GM23338 (cell line): ENCODE results near the gene ABCC5. TPM values are rescaled to one million over a fixed set of nuclear protein-coding genes. Genes with fewer than 3 reads are reported as not detected.

Experiments
- ATAC-seq: fragments of 200-7000 bp; cut with Tn5 transposase; 3 replicates; pipeline ENCODE4 v1.9.1; 2020
- DNase-seq: peaks from one replicate; pipeline ENCODE4 v3.0.0-alpha.2; 2015; ENCODE audit warnings: low spot score
- H2AFZ ChIP-seq: fragments of 200-600 bp; sonication (generic); 2 replicates; pipeline ENCODE4 v1.8.0; 2016; ENCODE audit warnings: antibody characterized with exemption, mild to moderate bottlenecking, moderate library complexity
- H3F3A ChIP-seq: fragments of 200-600 bp; sonication (generic); replicated peaks from 2 replicates; pipeline ENCODE4 v1.8.0; 2017; ENCODE audit warnings: antibody characterized with exemption, mixed run types, low read depth
- H3K27ac ChIP-seq: fragments of 200-600 bp; sonication (generic); 2 replicates; pipeline ENCODE4 v1.6.1; 2016; ENCODE audit warnings: low read depth
- H3K27me3 ChIP-seq: fragments of 200-600 bp; sonication (generic); 2 replicates; pipeline ENCODE4 v1.8.0; 2016; ENCODE audit warnings: mild to moderate bottlenecking, mixed run types, moderate library complexity; ENCODE audit not compliant: insufficient read depth
- H3K36me3 ChIP-seq: fragments of 200-600 bp; sonication (generic); 2 replicates; pipeline ENCODE4 v1.8.0; 2016; ENCODE audit warnings: mild to moderate bottlenecking; ENCODE audit not compliant: insufficient read depth
- H3K4me1 ChIP-seq: fragments of 200-600 bp; sonication (generic); 2 replicates; pipeline ENCODE4 v1.8.0; 2016; ENCODE audit warnings: mild to moderate bottlenecking, moderate library complexity; ENCODE audit not compliant: insufficient read depth
- H3K4me2 ChIP-seq: fragments of 200-600 bp; sonication (generic); 2 replicates; pipeline ENCODE4 v1.7.1; 2017; ENCODE audit warnings: mixed run types
- H3K4me3 ChIP-seq: fragments of 200-600 bp; sonication (generic); 2 replicates; pipeline ENCODE4 v1.6.1; 2016; ENCODE audit warnings: mixed run types
- H3K79me2 ChIP-seq: fragments of 200-600 bp; sonication (generic); replicated peaks from 2 replicates; pipeline ENCODE4 v1.8.0; 2017; ENCODE audit warnings: mild to moderate bottlenecking; ENCODE audit not compliant: insufficient read depth
- H3K9me2 ChIP-seq: fragments of 200-600 bp; sonication (generic); 2 replicates; pipeline ENCODE4 v1.8.0; 2017; ENCODE audit not compliant: insufficient read depth
- H4K20me1 ChIP-seq: fragments of 200-600 bp; sonication (generic); replicated peaks from 2 replicates; pipeline ENCODE4 v1.8.0; 2017; ENCODE audit warnings: mild to moderate bottlenecking; ENCODE audit not compliant: insufficient read depth
- H3K27ac Mint-ChIP-seq: 2 replicates; pipeline ENCODE4 v1.8.0; 2020; ENCODE audit warnings: inconsistent platforms, mild to moderate bottlenecking, moderate library complexity, mixed read lengths
- H3K27me3 Mint-ChIP-seq: 3 replicates; pipeline ENCODE4 v1.8.0; 2022; ENCODE audit warnings: low read depth, mild to moderate bottlenecking, moderate library complexity, mixed read lengths, inconsistent platforms; ENCODE audit not compliant: insufficient read depth, poor library complexity
- H3K36me3 Mint-ChIP-seq: 3 replicates; pipeline ENCODE4 v1.8.0; 2021; ENCODE audit warnings: low read depth, mild to moderate bottlenecking, inconsistent platforms, moderate library complexity, mixed read lengths
- H3K4me1 Mint-ChIP-seq: 3 replicates; pipeline ENCODE4 v1.8.0; 2020; ENCODE audit warnings: mild to moderate bottlenecking, inconsistent platforms, mixed read lengths
- H3K4me3 Mint-ChIP-seq: 3 replicates; pipeline ENCODE4 v1.8.0; 2021; ENCODE audit warnings: moderate library complexity, mild to moderate bottlenecking, inconsistent platforms, mixed read lengths
- H3K9me3 Mint-ChIP-seq: 3 replicates; pipeline ENCODE4 v1.8.0; 2020; ENCODE audit warnings: moderate library complexity, mild to moderate bottlenecking, inconsistent platforms, mixed read lengths
- EZH2 ChIP-seq: fragments of 200-600 bp; sonication (generic); IDR thresholded peaks from one replicate; pipeline ENCODE4 v1.8.0; 2017; ENCODE audit warnings: antibody characterized with exemption, mild to moderate bottlenecking, low read depth; ENCODE audit not compliant: unreplicated experiment
- JUNB ChIP-seq: IDR thresholded peaks from one replicate; pipeline ENCODE4 v1.6.1; 2016; ENCODE audit warnings: antibody characterized with exemption; ENCODE audit not compliant: unreplicated experiment
- NANOG ChIP-seq: IDR thresholded peaks from 2 replicates; pipeline ENCODE4 v1.6.1; 2016; ENCODE audit warnings: antibody characterized with exemption, borderline replicate concordance
- POLR2AphosphoS5 ChIP-seq: IDR thresholded peaks from 2 replicates; pipeline ENCODE4 v1.6.1; 2016; ENCODE audit warnings: antibody characterized with exemption, low read depth
- polyA plus RNA-seq: library from polyadenylated mRNA; unstranded; fragments of >200 nt; fragmentation: Nextera tagmentation; extraction: Ambion mirVana; gene quantifications from 2 replicates; pipeline ENCODE4 v1.2.1, GENCODE V29; 2016
- total RNA-seq: library from RNA; depleted of rRNA; stranded (reverse); fragments of >200 nt; shearing (Covaris generic); gene quantifications from 2 replicates; pipeline ENCODE4 v1.2.3, GENCODE V29; 2014
- TF ChIP-seq, protein P1 (sequence below): fragments of 250-450 bp; sonication (Bioruptor Pico); IDR thresholded peaks from 2 replicates; pipeline ENCODE4 v1.5.0; 2020; ENCODE audit warnings: mild to moderate bottlenecking, moderate library complexity
- TF ChIP-seq, protein P2 (sequence below), 2 experiments: fragments of 200-600 bp in 1 of 2; sonication (generic) in 1 of 2; conservative IDR thresholded peaks; 2 replicates each; pipeline versions ENCODE4 v1.5.1 to v1.6.1; 2016 to 2017; ENCODE audit warnings: antibody characterized with exemption in 2 of 2, low read depth in 2 of 2, mild to moderate bottlenecking in 2 of 2, moderate library complexity in 1 of 2
- TF ChIP-seq, protein P3 (sequence below): IDR thresholded peaks from 2 replicates; pipeline ENCODE4 v1.6.1; 2016; ENCODE audit warnings: antibody characterized with exemption

ABCC5 gene
- total and polyA plus RNA-seq, 2 experiments from 2014 or later = 14.0 to 39.9 TPM

DNA sequence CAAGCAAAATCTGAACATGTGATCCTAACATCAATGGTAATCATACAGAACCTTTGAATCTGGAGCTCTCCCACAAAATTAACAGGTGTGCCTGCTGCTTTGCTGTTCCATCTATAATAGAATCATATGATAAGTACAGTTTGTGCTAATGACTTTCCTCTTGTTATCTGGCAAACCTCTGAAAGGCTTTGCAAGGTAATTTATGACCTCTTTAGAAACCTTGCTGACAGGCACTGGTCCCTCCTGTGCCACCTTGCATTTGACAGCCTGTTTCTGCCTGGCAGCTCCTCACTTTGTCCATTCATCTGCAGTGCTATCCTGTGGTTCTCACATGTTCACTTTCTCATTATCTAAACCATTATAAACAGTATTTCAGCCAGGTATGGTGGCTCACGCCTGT is 24.9 kb upstream of the ABCC5 start (continued):
- no peak for TF ChIP-seq POLR2AphosphoS5
- TF ChIP-seq NANOG = no peak
- TF ChIP-seq EZH2 = no peak
- TF ChIP-seq, protein P1, sequence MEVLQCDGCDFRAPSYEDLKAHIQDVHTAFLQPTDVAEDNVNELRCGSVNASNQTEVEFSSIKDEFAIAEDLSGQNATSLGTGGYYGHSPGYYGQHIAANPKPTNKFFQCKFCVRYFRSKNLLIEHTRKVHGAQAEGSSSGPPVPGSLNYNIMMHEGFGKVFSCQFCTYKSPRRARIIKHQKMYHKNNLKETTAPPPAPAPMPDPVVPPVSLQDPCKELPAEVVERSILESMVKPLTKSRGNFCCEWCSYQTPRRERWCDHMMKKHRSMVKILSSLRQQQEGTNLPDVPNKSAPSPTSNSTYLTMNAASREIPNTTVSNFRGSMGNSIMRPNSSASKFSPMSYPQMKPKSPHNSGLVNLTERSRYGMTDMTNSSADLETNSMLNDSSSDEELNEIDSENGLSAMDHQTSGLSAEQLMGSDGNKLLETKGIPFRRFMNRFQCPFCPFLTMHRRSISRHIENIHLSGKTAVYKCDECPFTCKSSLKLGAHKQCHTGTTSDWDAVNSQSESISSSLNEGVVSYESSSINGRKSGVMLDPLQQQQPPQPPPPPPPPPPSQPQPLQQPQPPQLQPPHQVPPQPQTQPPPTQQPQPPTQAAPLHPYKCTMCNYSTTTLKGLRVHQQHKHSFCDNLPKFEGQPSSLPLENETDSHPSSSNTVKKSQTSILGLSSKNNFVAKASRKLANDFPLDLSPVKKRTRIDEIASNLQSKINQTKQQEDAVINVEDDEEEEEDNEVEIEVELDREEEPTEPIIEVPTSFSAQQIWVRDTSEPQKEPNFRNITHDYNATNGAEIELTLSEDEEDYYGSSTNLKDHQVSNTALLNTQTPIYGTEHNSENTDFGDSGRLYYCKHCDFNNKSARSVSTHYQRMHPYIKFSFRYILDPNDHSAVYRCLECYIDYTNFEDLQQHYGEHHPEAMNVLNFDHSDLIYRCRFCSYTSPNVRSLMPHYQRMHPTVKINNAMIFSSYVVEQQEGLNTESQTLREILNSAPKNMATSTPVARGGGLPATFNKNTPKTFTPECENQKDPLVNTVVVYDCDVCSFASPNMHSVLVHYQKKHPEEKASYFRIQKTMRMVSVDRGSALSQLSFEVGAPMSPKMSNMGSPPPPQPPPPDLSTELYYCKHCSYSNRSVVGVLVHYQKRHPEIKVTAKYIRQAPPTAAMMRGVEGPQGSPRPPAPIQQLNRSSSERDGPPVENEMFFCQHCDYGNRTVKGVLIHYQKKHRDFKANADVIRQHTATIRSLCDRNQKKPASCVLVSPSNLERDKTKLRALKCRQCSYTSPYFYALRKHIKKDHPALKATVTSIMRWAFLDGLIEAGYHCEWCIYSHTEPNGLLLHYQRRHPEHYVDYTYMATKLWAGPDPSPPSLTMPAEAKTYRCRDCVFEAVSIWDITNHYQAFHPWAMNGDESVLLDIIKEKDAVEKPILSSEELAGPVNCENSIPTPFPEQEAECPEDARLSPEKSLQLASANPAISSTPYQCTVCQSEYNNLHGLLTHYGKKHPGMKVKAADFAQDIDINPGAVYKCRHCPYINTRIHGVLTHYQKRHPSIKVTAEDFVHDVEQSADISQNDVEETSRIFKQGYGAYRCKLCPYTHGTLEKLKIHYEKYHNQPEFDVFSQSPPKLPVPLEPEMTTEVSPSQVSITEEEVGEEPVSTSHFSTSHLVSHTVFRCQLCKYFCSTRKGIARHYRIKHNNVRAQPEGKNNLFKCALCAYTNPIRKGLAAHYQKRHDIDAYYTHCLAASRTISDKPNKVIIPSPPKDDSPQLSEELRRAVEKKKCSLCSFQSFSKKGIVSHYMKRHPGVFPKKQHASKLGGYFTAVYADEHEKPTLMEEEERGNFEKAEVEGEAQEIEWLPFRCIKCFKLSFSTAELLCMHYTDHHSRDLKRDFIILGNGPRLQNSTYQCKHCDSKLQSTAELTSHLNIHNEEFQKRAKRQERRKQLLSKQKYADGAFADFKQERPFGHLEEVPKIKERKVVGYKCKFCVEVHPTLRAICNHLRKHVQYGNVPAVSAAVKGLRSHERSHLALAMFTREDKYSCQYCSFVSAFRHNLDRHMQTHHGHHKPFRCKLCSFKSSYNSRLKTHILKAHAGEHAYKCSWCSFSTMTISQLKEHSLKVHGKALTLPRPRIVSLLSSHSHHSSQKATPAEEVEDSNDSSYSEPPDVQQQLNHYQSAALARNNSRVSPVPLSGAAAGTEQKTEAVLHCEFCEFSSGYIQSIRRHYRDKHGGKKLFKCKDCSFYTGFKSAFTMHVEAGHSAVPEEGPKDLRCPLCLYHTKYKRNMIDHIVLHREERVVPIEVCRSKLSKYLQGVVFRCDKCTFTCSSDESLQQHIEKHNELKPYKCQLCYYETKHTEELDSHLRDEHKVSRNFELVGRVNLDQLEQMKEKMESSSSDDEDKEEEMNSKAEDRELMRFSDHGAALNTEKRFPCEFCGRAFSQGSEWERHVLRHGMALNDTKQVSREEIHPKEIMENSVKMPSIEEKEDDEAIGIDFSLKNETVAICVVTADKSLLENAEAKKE (CRISPR knock-in tag) = no peak
- TF ChIP-seq JUNB = no peak

DNA sequence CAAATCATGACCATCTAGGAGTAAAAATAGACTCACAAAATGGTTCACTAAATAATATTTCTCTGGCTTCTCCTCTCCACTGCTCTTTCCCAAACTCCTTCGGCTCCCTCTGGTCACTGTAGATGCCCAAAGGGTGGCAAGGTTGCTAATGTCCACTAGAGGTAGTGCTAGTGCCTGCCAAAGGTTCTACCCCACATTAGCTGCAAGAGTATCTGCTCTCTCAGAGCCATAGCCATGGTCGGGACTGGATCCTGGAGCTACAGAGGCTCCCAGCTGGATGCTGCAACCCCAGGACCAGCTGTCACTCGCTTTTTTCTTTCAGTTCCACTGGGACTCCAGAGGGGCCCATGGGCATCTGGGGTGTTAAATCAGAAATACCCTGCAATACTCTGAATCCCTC is 22.3 kb upstream of the ABCC5 start:
- Mint-ChIP-seq H3K36me3 (no peaks in the 10 kb centered on the region; the same call in 2 of the 3 replicates), H3K4me3 (no peak overlapping the region), H3K27ac (no peak overlapping the region), H3K9me3 (no peaks in the 10 kb centered on the region), H3K4me1 (no peaks in the 10 kb centered on the region; the same call in 2 of the 3 replicates), H3K27me3 (peaks cover 6% of the 10 kb centered on the region)
- ATAC-seq (peak; percentile 99), DNase-seq (peak; percentile 75)
- Histone ChIP-seq H3K4me1 (no peaks in the 10 kb centered on the region), H2AFZ (no peak overlapping the region), H4K20me1 (no peaks in the 10 kb centered on the region), H3K9me2 (no peaks in the 10 kb centered on the region), H3F3A (no peaks in the 10 kb centered on the region), H3K4me3 (no peak overlapping the region), H3K27me3 (no peaks in the 10 kb centered on the region), H3K4me2 (no peak overlapping the region), H3K79me2 (no peaks in the 10 kb centered on the region), H3K36me3 (no peaks in the 10 kb centered on the region), H3K27ac (no peak overlapping the region)
- TF ChIP-seq, protein P2, sequence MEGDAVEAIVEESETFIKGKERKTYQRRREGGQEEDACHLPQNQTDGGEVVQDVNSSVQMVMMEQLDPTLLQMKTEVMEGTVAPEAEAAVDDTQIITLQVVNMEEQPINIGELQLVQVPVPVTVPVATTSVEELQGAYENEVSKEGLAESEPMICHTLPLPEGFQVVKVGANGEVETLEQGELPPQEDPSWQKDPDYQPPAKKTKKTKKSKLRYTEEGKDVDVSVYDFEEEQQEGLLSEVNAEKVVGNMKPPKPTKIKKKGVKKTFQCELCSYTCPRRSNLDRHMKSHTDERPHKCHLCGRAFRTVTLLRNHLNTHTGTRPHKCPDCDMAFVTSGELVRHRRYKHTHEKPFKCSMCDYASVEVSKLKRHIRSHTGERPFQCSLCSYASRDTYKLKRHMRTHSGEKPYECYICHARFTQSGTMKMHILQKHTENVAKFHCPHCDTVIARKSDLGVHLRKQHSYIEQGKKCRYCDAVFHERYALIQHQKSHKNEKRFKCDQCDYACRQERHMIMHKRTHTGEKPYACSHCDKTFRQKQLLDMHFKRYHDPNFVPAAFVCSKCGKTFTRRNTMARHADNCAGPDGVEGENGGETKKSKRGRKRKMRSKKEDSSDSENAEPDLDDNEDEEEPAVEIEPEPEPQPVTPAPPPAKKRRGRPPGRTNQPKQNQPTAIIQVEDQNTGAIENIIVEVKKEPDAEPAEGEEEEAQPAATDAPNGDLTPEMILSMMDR (conservative IDR thresholded peaks at IDR 0.05; ENCODE audit: low read depth in 2 of 2) = peak; percentile 62 to 78
- TF ChIP-seq, protein P1 (CRISPR knock-in tag) = 0 out of 2 replicates have a peak, but pooled peaks have one; percentile 8
- TF ChIP-seq, protein P3, sequence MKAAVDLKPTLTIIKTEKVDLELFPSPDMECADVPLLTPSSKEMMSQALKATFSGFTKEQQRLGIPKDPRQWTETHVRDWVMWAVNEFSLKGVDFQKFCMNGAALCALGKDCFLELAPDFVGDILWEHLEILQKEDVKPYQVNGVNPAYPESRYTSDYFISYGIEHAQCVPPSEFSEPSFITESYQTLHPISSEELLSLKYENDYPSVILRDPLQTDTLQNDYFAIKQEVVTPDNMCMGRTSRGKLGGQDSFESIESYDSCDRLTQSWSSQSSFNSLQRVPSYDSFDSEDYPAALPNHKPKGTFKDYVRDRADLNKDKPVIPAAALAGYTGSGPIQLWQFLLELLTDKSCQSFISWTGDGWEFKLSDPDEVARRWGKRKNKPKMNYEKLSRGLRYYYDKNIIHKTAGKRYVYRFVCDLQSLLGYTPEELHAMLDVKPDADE = no peak
